Mammary epithelial cell (primary cell): ENCODE measurements around the gene KRT28.

Experiments used
- EZH2 ChIP-seq: IDR thresholded peaks from 2 replicates; pipeline ENCODE4 v1.6.1; 2012; ENCODE audit warnings: low read length, inconsistent platforms, borderline replicate concordance
- TF ChIP-seq, protein P1 (sequence below), 2 donors: IDR thresholded peaks in 1 of 2; conservative IDR thresholded peaks in 1 of 2; 2 replicates each; pipeline ENCODE4 v1.5.1; 2011 to 2012; ENCODE audit warnings: inconsistent platforms in 2 of 2, low read length in 2 of 2, mild to moderate bottlenecking in 2 of 2, control low read depth in 1 of 2, low read depth in 1 of 2; ENCODE audit not compliant: insufficient read depth in 1 of 2; ENCODE audit errors: extremely low read depth in 1 of 2

DNA sequence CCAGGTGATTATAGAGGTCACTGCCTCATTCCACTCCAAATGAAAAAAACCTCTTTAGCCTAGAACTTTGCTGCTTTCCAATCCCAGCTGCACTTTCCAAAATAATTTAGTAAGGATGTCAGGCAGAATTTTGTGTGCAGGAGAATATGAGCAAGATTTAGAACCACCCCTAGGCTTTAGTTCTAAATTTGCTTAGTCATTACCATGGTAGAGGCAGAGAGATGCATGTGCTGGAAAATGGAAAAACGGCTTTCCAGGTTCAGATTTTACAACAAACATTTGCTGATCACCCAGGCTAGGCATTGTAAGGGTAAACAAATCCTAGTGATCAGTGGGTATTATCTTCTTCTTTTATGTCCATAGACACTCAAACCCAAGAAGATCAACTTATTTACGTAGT lies 34.1 kb downstream of the KRT28 start:
- no peak for TF ChIP-seq EZH2
- TF ChIP-seq, protein P1, sequence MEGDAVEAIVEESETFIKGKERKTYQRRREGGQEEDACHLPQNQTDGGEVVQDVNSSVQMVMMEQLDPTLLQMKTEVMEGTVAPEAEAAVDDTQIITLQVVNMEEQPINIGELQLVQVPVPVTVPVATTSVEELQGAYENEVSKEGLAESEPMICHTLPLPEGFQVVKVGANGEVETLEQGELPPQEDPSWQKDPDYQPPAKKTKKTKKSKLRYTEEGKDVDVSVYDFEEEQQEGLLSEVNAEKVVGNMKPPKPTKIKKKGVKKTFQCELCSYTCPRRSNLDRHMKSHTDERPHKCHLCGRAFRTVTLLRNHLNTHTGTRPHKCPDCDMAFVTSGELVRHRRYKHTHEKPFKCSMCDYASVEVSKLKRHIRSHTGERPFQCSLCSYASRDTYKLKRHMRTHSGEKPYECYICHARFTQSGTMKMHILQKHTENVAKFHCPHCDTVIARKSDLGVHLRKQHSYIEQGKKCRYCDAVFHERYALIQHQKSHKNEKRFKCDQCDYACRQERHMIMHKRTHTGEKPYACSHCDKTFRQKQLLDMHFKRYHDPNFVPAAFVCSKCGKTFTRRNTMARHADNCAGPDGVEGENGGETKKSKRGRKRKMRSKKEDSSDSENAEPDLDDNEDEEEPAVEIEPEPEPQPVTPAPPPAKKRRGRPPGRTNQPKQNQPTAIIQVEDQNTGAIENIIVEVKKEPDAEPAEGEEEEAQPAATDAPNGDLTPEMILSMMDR (conservative IDR thresholded peaks at IDR 0.05 in 1 of 2, IDR thresholded peaks at IDR 0.05 in 1 of 2; ENCODE audit: extremely low read depth in 1 of 2, insufficient read depth in 1 of 2, low read depth in 1 of 2, low read length in 2 of 2): no peak
